ENCODE measurements around the gene CXCL16.
"Not testable (repeated sequence)": the region's sequence is repeated elsewhere in the genome, so short reads cannot be mapped to it uniquely, and the experiment has no call there.

Gene CXCL16

DNA sequence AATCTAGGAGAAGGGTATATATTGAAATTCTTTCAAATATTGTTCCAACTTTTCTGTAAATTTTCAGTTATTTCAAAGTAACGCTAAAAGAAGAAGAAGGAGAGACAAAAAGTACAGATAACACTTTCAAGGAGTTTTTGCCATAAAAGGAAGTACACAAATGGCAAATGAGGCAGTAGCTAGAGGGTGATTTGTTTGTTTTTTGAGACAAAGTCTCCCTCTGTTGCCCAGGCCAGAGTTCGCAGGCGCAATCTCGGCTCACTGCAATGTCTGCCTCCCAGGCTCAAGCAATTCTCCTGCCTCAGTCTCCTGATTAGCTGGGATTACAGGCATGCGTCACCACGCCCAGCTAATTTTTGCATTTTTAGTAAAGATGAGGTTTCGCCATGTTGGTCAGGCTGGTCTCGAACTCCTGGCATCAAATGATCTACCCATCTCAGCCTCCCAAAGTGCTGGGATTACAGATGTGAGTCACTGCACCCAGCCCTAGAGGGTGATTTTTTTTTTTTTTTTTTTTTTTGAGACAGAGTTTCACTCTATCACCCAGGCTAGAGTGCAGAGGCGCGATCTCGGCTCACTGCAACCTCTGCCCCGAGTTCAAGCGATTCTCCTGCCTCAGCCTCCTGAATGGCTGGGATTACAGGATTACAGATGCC lies 40.2 kb downstream of the CXCL16 start:
- DNase-seq (ENCODE audit: low read depth in 3 of 3), result not testable (repeated sequence)

DNA sequence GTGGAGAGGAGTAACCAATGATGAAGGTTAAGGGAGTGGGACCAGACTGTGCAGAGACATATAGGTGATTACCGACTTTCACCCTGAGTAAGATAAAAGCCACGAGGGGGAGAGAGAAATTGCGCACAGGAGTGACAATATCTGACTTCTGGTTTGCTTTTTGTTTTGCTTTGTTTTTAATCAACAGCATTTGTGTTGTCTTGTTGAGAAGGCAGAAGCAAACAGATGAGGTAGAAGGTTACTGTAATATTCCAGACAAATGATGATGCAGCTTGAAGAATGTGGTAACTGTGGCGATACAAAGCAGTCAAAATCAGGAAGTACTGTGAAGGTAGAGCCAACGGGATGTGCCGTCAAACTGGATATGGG lies 43.3 kb downstream of the CXCL16 start:
- DNase-seq (ENCODE audit: low read depth in 3 of 3), result no peak

DNA sequence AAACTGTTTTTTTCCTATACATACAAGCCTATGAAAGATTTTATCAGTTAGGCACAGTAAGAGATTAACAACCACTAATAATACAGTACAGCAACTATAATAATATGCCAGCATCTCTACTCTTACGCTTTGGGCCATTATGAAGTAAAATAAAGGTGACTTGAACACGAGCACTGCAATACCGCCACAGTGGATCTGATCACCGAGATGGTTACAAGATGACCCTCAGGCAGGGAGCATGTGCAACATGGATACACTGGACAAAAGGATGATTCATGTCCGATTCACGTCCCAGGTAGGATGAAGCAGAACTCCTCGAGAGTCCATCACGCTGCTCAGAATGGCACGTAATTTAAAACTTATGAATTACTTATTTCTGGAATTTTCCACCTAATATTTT lies 46.3 kb downstream of the CXCL16 start:
- no peak for DNase-seq (ENCODE audit: low read depth in 3 of 3)

DNA sequence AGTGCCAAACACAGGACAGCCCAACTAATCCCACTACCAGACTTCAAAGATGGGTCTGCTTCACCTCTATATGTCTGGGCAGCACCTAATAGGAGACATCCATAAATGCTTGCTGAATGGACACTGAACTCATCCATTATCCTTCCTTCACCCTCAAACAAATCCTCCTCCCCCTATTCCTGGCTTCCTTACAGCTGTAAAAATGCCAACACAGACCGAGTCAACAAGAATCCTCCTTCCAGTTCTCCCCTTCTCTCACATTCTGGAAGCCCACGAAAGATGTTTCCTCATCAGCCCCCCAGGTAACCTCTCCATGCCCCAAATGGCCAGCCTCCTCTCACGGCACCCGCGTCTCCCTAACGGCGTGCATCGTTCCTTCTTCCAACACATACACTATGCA lies 48.0 kb downstream of the CXCL16 start:
- no peak for DNase-seq (ENCODE audit: low read depth in 3 of 3)

DNA sequence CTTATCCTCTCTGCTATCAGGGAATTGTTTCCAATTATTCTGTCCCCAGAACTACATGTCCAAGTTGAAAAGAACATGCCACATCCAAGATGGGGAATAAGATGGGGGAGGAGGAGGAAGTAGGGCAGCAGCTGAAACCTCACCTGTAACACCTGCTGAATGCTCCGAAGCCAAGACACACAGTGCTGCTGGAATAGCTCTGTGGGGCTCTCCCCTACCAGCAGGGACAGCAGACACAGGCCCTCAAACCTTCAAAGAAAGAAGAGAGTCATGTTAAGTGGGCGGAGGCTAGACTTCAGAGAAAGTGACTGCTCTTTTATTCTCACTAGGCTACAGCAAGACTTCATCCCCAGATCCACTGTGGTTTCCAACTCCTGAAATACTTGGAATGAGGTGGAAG lies 49.0 kb downstream of the CXCL16 start:
- no peak for DNase-seq (ENCODE audit: low read depth in 3 of 3)

DNA sequence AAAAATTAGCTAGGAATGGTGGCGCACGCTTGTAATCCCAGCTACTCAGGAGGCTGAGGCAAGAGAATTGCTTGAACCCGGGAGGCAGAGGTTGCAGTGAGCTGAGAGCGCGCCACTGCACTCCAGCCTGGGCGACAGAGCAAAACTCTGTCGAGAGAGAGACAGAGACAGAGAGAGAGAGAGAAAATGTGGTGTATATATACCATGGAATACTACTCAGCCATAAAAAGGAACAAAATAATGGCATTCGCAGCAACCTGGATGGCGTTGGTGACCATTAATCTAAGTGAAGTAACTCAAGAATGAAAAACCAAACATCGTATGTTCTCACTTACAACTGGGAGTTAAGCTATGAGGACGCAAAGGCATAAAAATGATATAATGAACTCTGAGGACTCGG lies 49.9 kb downstream of the CXCL16 start:
- DNase-seq (ENCODE audit: low read depth in 3 of 3), result not testable (repeated sequence)

DNA sequence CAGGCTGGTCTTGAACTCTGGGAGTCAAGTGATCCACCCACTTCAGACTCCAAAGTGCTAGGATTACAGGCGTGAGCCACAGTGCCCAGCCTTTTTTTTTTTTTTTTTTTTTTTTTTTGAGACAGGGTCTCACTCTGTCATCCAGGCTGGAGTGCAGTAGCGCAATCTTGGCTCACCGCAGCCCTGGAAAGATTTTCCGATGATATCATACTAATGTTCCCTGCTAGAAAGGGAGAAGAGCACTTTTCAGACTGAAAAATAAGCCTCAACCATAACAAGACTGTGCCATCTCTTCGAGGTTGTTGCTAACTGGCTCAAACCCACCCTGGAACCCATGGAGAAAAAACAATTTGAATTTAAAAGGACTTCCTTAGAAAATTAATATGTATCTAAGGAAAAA lies 56.0 kb downstream of the CXCL16 start:
- DNase-seq (ENCODE audit: low read depth in 3 of 3), result not testable (repeated sequence)
